Immature natural killer cell (primary cell): Measurements from ENCODE around the gene SBDS. TPM values are rescaled to one million over a fixed set of nuclear protein-coding genes. Genes with fewer than 3 reads are reported as not detected.
"Not testable (repeated sequence)": the region's sequence is repeated elsewhere in the genome, so short reads cannot be mapped to it uniquely, and the experiment has no call there.

ENCODE experiments used
- DNase-seq, 3 donors: peaks; one replicate each; pipeline ENCODE4 v3.0.0; 2022; ENCODE audit warnings: mixed read lengths in 1 of 3
- H3K27ac Mint-ChIP-seq, 6 donors: one replicate each; pipeline ENCODE4 v1.8.0; 2020; ENCODE audit warnings: mixed read lengths in 6 of 6, mild to moderate bottlenecking in 5 of 6, inconsistent platforms in 4 of 6, moderate library complexity in 3 of 6
- H3K27me3 Mint-ChIP-seq, 3 donors: one replicate each; pipeline ENCODE4 v1.8.0; 2020 to 2021; ENCODE audit warnings: low read depth in 3 of 3, mild to moderate bottlenecking in 3 of 3, mixed read lengths in 3 of 3, moderate library complexity in 3 of 3, inconsistent platforms in 1 of 3
- H3K36me3 Mint-ChIP-seq, 3 donors: one replicate each; pipeline ENCODE4 v1.8.0; 2020; ENCODE audit warnings: mixed read lengths in 3 of 3, inconsistent platforms in 2 of 3, mild to moderate bottlenecking in 2 of 3
- H3K4me1 Mint-ChIP-seq, 2 donors: one replicate each; pipeline ENCODE4 v1.8.0; 2020; ENCODE audit warnings: inconsistent platforms in 2 of 2, mild to moderate bottlenecking in 2 of 2, mixed read lengths in 2 of 2, moderate library complexity in 1 of 2
- H3K4me3 Mint-ChIP-seq, 5 donors: one replicate each; pipeline ENCODE4 v1.8.0; 2020; ENCODE audit warnings: mild to moderate bottlenecking in 5 of 5, mixed read lengths in 5 of 5, inconsistent platforms in 3 of 5, moderate library complexity in 3 of 5
- H3K9me3 Mint-ChIP-seq, 6 donors: one replicate each; pipeline ENCODE4 v1.8.0; 2020; ENCODE audit warnings: mild to moderate bottlenecking in 6 of 6, mixed read lengths in 6 of 6, inconsistent platforms in 4 of 6, moderate library complexity in 3 of 6
- polyA plus RNA-seq, 3 donors: library from polyadenylated mRNA; unstranded; fragments of 300-500 nt; fragmentation: Illumina TruSeq; gene quantifications; one replicate each; pipeline ENCODE4 v1.2.3, GENCODE V29; 2021

Gene SBDS
- polyA plus RNA-seq, 3 donors from 2014 or later: 47.3 to 65.8 (median 48.3) TPM

GRCh38 chr7:66974986-66975590, 20.3 kb downstream of the SBDS start:
- H3K4me1 Mint-ChIP-seq: no peaks in the 10 kb centered on the region
- peaks cover 0 to 6% (median 4%) of the 10 kb centered on the region in 3 donors for H3K27me3 Mint-ChIP-seq
- H3K27ac Mint-ChIP-seq: no peak overlapping the region
- peaks cover 4 to 5% (median 4%) of the 10 kb centered on the region in 3 donors for H3K36me3 Mint-ChIP-seq
- DNase-seq: no peak
- H3K9me3 Mint-ChIP-seq: peaks cover 0 to 12% (median 7%) of the 10 kb centered on the region in 6 donors
- no peak overlapping the region for H3K4me3 Mint-ChIP-seq

DNA sequence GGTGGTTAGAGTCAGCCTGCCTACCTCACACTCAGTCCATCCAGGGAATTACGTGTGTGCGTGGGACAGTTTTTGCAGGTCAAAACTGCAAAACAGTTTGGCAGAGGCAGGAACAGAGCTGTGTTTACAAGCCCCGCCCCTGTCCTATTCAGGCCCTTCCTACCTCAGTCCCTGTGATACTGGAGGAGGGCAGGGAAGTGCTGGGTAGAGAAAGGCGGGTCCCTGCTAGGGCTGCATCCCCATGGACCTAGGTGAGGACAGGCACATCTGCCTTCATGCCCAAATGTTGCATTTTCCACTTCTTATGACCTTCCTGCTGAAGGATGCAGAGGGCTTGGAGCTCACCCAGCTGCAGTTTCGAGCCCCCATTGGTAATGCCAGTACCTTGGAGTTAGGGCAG, 25.1 kb downstream of the SBDS start:
- no peaks in the 10 kb centered on the region for H3K36me3 Mint-ChIP-seq
- no peak for DNase-seq
- H3K4me1 Mint-ChIP-seq: no peaks in the 10 kb centered on the region
- no peak overlapping the region for H3K27ac Mint-ChIP-seq
- H3K27me3 Mint-ChIP-seq: peaks cover 0 to 9% (median 4%) of the 10 kb centered on the region in 3 donors
- H3K9me3 Mint-ChIP-seq: no peaks in the 10 kb centered on the region
- H3K4me3 Mint-ChIP-seq: no peak overlapping the region

DNA sequence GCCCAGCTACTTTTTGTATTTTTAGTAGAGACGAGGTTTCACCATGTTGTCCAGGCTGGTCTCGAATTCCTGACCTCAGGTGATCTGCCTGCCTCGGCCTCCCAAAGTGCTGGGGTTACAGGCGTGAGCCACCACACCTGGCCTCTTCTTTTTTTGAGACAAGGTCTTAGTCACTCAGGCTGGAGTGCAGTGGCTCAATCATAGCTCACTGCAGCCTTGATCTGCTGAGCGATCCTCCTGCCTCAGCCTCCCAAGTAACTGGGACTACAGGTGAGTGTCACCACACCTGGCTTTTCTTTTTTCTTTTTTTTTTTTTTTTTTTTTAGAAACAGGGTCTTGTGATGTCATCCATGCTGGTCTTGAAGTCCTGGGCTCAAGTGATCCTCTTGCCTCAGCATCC, 26.4 kb downstream of the SBDS start:
- DNase-seq, H3K4me3 Mint-ChIP-seq, H3K27me3 Mint-ChIP-seq, H3K4me1 Mint-ChIP-seq, H3K27ac Mint-ChIP-seq, H3K36me3 Mint-ChIP-seq, H3K9me3 Mint-ChIP-seq: not testable (repeated sequence)

GRCh38 chr7:66967029-66967428, 28.4 kb downstream of the SBDS start:
- Mint-ChIP-seq H3K4me3 (no peak overlapping the region), H3K4me1 (no peaks in the 10 kb centered on the region), H3K27ac (no peak overlapping the region), H3K27me3 (peaks cover 2 to 9% (median 4%) of the 10 kb centered on the region in 3 donors), H3K36me3 (no peaks in the 10 kb centered on the region), H3K9me3 (no peaks in the 10 kb centered on the region)
- no peak for DNase-seq

DNA sequence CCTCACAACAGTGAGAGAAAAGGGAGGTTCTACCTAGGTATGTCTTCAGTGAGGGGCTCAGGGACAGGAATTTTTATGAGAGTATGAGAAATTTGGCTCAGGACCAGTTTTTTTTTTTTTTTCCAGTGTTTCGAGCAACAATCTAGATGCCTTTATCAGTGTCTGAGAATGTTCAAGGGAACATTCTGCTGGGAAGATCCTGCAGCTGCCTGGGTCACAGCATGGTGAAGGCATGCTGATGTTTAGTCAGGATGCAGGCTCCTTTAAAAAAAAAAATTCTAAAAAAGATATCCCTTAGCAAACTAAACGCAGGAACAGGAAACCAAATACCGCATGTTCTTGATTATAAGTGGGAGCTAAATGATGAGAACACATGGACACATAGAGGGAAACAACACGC, 31.0 kb downstream of the SBDS start:
- no peak for DNase-seq
- peaks cover 0 to 4% (median 2%) of the 10 kb centered on the region in 3 donors for H3K27me3 Mint-ChIP-seq
- peaks cover 0 to 4% (median under 1%) of the 10 kb centered on the region in 3 donors for H3K36me3 Mint-ChIP-seq
- H3K9me3 Mint-ChIP-seq: no peaks in the 10 kb centered on the region
- H3K4me3 Mint-ChIP-seq: no peak overlapping the region
- H3K27ac Mint-ChIP-seq: no peak overlapping the region
- no peaks in the 10 kb centered on the region for H3K4me1 Mint-ChIP-seq

- no peak overlapping the region for H3K27ac Mint-ChIP-seq
- H3K36me3 Mint-ChIP-seq: peaks cover 13 to 20% (median 14%) of the 10 kb centered on the region in 3 donors
- no peaks in the 10 kb centered on the region for H3K4me1 Mint-ChIP-seq
- peaks cover 0 to 3% (median 1%) of the 10 kb centered on the region in 3 donors for H3K27me3 Mint-ChIP-seq
- DNase-seq: no peak
- H3K4me3 Mint-ChIP-seq: no peak overlapping the region
- H3K9me3 Mint-ChIP-seq: no peaks in the 10 kb centered on the region
Observed at GRCh38 chr7:66961096-66961495, 34.3 kb downstream of the SBDS start.

DNA sequence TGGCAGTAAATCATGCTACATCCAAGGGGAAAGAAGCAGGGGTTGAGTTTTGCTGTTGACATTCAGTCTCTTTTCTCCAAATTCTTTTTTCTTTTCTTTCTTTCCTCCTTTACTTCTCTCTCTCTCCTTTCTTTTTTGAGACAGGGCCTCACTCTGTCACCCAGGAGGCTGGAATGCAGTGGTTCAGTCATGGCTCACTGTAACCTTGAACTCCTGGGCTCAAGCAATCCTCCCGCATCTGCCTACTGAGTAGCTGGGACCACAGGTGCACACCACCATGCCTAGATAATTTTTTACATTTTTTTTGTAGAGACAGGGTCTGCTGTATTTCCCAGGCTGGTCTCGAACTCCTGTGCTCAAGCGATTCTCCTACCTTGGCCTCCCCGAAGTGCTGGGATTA, 35.2 kb downstream of the SBDS start:
- Mint-ChIP-seq H3K4me1 (no peaks in the 10 kb centered on the region), H3K36me3 (peaks cover 13 to 29% (median 14%) of the 10 kb centered on the region in 3 donors), H3K27ac (no peak overlapping the region)

DNA sequence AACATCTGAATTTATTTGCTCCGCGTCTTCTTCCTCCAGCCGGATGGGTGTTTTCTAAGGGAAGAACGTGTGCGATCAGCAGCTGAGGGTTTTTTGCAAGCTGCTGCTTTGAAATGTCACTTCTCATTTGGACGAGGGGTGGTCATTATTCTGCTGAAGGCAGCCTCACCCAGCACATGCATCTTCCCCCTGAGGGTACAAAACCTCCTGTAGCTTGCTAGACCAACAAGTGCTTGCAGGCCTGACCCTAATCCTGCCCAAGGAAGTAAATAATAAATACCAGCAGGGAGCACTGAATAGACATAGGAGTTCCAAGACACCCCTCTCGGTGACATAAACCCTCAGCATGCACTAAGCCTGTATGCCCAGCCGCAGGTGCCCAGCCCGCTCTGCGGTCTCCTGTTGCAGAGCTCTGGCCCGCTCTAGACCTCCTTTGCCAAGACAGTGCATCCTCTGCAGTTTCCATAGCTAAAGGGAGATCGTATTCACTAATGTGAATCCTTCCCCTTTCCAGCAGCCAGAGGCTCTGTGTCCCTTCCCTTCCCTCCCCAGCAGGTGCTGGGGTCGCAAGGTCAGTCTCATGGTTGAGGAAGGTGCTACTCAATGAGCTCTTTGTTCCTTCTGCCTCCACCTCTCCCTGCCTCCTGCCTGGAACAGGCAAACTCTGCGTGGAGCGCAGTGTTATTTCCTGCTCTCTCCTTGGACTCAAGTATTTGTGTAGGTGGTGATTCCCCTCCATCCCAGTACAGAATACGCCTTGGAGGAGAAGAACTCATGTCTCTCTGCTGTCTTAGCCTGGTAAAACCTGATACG, 36.6 kb downstream of the SBDS start:
- Mint-ChIP-seq H3K36me3 (peaks cover 13 to 33% (median 14%) of the 10 kb centered on the region in 3 donors), H3K4me1 (no peaks in the 10 kb centered on the region), H3K4me3 (no peak overlapping the region), H3K9me3 (no peaks in the 10 kb centered on the region), H3K27ac (peak overlapping the region in 1 of 6 donors; percentile 34), H3K27me3 (peaks cover 1 to 3% (median 3%) of the 10 kb centered on the region in 3 donors)
- DNase-seq: no peak

More for the DNA sequence above, 35.2 kb downstream of the SBDS start:
- Mint-ChIP-seq H3K4me3 (no peak overlapping the region), H3K9me3 (no peaks in the 10 kb centered on the region), H3K27me3 (peaks cover 1 to 3% (median 3%) of the 10 kb centered on the region in 3 donors)
- no peak for DNase-seq

DNA sequence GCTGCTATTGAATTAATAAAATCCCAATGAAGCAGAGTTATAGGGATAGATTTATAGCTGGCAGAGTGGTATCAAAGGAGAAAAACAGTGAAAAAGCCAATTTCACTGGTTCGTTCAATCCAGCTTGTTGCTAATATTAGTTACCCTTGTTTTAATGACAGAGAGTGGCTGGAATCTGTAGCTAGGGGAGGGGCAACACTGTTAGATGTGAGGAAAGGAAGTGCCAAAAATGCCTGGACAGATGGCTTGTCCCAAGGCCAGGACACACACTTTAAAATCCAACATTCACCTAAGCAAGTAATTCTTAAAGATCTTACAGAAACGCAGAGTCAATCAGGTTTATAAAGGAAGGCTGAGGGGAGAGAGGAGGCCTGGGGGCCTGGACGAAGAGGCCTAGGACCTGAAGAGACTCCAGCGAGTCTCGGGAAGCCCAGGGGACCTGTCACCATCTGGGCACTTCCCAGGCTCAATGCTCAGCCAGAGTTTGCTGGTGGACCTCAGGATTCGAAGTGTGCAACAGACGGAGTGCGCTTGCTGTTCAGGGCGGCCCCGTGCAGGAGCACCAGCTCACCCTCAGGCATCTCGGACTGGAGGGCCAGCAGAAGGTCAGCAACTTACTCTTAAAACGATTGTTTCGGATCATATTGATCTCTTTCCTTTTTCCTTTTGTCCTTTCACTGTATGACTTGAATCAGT, 37.6 kb downstream of the SBDS start:
- Mint-ChIP-seq H3K4me1 (peaks cover 0 to under 1% of the 10 kb centered on the region in 2 donors), H3K36me3 (peaks cover 16 to 37% (median 18%) of the 10 kb centered on the region in 3 donors), H3K27ac (no peak overlapping the region), H3K9me3 (no peaks in the 10 kb centered on the region), H3K4me3 (no peak overlapping the region), H3K27me3 (peaks cover 2 to 4% (median 2%) of the 10 kb centered on the region in 3 donors)
- no peak for DNase-seq

DNA sequence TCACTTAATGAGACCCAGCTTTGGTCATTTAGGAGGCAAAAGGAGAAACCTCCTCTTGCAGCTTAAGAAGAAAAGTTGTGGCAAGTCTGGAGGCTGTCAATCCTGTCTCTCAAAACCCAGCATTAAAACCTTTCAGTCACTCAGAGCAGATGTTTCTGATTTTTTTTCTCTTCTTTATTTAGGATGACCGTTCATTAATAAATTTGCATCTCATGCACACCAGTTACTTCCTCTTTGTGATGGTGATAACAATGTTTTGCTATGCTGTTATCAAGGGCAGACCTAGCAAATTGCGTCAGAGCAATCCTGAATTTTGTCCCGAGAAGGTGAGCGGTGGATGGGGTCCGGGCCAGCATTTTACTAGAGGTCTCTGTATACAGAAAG, 42.4 kb downstream of the SBDS start:
- no peak for DNase-seq
- Mint-ChIP-seq H3K4me3 (no peak overlapping the region), H3K36me3 (peaks cover 17 to 50% (median 22%) of the 10 kb centered on the region in 3 donors), H3K4me1 (peaks cover 0 to 2% of the 10 kb centered on the region in 2 donors), H3K27ac (peak overlapping the region in 1 of 6 donors; percentile 51), H3K9me3 (no peaks in the 10 kb centered on the region), H3K27me3 (peaks cover 2 to 7% (median 2%) of the 10 kb centered on the region in 3 donors)

- DNase-seq: no peak
- Mint-ChIP-seq H3K27ac (peak overlapping the region in 3 of 6 donors; percentile 23 to 65 (median 51)), H3K27me3 (peaks cover 0 to 7% (median 2%) of the 10 kb centered on the region in 3 donors), H3K4me3 (no peak overlapping the region), H3K36me3 (peaks cover 17 to 53% (median 19%) of the 10 kb centered on the region in 3 donors), H3K9me3 (no peaks in the 10 kb centered on the region), H3K4me1 (peaks cover 0 to 2% of the 10 kb centered on the region in 2 donors)
Observed at GRCh38 chr7:66952343-66953043, 42.9 kb downstream of the SBDS start.

GRCh38 chr7:66950763-66951162, 44.6 kb downstream of the SBDS start:
- DNase-seq: no peak
- Mint-ChIP-seq H3K27ac (no peak overlapping the region), H3K36me3 (peaks cover 11 to 41% (median 12%) of the 10 kb centered on the region in 3 donors), H3K27me3 (peaks cover 0 to 7% (median 2%) of the 10 kb centered on the region in 3 donors), H3K4me3 (no peak overlapping the region), H3K9me3 (no peaks in the 10 kb centered on the region), H3K4me1 (peaks cover 0 to 2% of the 10 kb centered on the region in 2 donors)

DNA sequence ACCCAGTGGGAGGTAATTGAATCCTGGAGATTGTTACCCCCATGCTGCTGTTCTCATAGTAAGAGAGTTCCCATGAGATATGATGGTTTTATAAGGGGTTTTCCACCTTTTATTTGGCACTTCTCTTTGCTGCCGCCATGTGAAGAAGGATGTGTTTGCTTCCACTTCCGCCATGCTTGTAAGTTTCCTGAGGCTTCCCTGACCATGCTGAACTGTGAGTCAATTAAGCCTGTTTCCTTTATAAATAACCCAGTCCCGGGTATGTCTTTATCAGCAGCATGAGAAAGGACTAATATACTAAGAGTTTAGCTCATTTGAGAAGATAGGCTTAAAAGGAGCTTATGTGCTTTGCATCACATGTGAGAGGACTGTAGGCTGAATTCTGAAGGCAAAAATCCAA, 45.1 kb downstream of the SBDS start:
- no peak for DNase-seq
- H3K27ac Mint-ChIP-seq: no peak overlapping the region
- H3K36me3 Mint-ChIP-seq: peaks cover 11 to 39% (median 13%) of the 10 kb centered on the region in 3 donors
- H3K4me1 Mint-ChIP-seq: peaks cover 0 to 2% of the 10 kb centered on the region in 2 donors
- peaks cover 0 to 6% (median 2%) of the 10 kb centered on the region in 3 donors for H3K27me3 Mint-ChIP-seq
- H3K9me3 Mint-ChIP-seq: no peaks in the 10 kb centered on the region
- H3K4me3 Mint-ChIP-seq: no peak overlapping the region
